Gastrocnemius medialis (tissue), 4 donors: ENCODE data around the gene PTP4A1. TPM values are rescaled to one million over a fixed set of nuclear protein-coding genes. Genes with fewer than 3 reads are reported as not detected.

ENCODE experiments used
- ATAC-seq, 2 donors: fragments of 150-250 bp; one replicate each; pipeline ENCODE4 v1.9.1; 2016
- DNase-seq, 2 donors: peaks; one replicate each; pipeline ENCODE4 v3.0.0-alpha.2; 2019
- H3K27ac ChIP-seq, 4 donors: fragments of 200-600 bp; sonication (generic); 1 replicate in 1 of 4; 2 replicates in 3 of 4; pipeline ENCODE4 v1.5.1; 2016 to 2018; ENCODE audit warnings: mild to moderate bottlenecking in 2 of 4, moderate library complexity in 1 of 4
- H3K27me3 ChIP-seq, 3 donors: fragments of 200-600 bp; sonication (generic) in 2 of 3; 1 replicate in 1 of 3; 2 replicates in 2 of 3; pipeline versions ENCODE4 v1.5.1 to v1.6.0; 2016 to 2019; ENCODE audit warnings: mild to moderate bottlenecking in 1 of 3, moderate library complexity in 1 of 3
- H3K36me3 ChIP-seq, 2 donors: fragments of 200-600 bp; sonication (generic) in 1 of 2; one replicate each; pipeline ENCODE4 v1.5.1; 2017 to 2018
- H3K4me1 ChIP-seq, 2 donors: fragments of 200-600 bp; sonication (generic) in 1 of 2; one replicate each; pipeline ENCODE4 v1.5.1; 2016 to 2017; ENCODE audit warnings: mild to moderate bottlenecking in 2 of 2
- H3K4me3 ChIP-seq, 4 donors: fragments of 200-600 bp; sonication (generic) in 3 of 4; 1 replicate in 1 of 4; 2 replicates in 3 of 4; pipeline ENCODE4 v1.5.1; 2016 to 2019; ENCODE audit warnings: mild to moderate bottlenecking in 2 of 4
- H3K9me3 ChIP-seq, 3 donors: fragments of 200-600 bp; sonication (generic) in 2 of 3; 1 replicate in 1 of 3; 2 replicates in 2 of 3; pipeline ENCODE4 v1.5.1; 2016 to 2019
- CTCF ChIP-seq, 5 experiments: fragments of 450-650 bp in 3 of 5; fragments of 200-600 bp in 2 of 5; sonication (generic) in 2 of 5; IDR thresholded peaks in 4 of 5; conservative IDR thresholded peaks in 1 of 5; 1 replicate in 4 of 5; 2 replicates in 1 of 5; pipeline ENCODE4 v1.5.1; 2016 to 2019; ENCODE audit warnings: antibody characterized with exemption in 5 of 5, mild to moderate bottlenecking in 3 of 5, moderate library complexity in 3 of 5
- POLR2A ChIP-seq, 2 donors: fragments of 450-650 bp; IDR thresholded peaks; one replicate each; pipeline ENCODE4 v1.6.1; 2017; ENCODE audit warnings: antibody characterized with exemption in 2 of 2, mild to moderate bottlenecking in 2 of 2, moderate library complexity in 2 of 2
- in situ Hi-C, 4 donors: fragments of 200-750 bp; cut with MboI; loops; one replicate each; pipeline versions ENCODE4 v1.15.0 to v1.8.0; 2017; ENCODE audit warnings: low sequenced_read_pairs in 4 of 4
- intact Hi-C: fragments of 100-400 bp; cut with DNase I; formaldehyde crosslinking; loops from one replicate; pipeline ENCODE4 v1.15.1; 2023; ENCODE audit warnings: low total_unique reads
- total RNA-seq, 4 donors: library from RNA; depleted of rRNA; stranded (reverse); fragments of >200 nt; gene quantifications; one replicate each; pipeline versions ENCODE4 v1.1.0 to v1.2.3, GENCODE V29; 2016

Gene PTP4A1
- total RNA-seq, 4 donors from 2014 or later = 30.6 to 256 (median 90.8) TPM

- Histone ChIP-seq H3K27me3 (no peaks in the 10 kb centered on the region), H3K9me3 (no peaks in the 10 kb centered on the region), H3K4me3 (peak overlapping the region; percentile 56 to 63 (median 62)), H3K4me1 (peaks cover 5% of the 10 kb centered on the region in 2 donors), H3K27ac (no peak overlapping the region), H3K36me3 (no peaks in the 10 kb centered on the region)
- intact Hi-C loops = loop anchor here (1.0 to 5.0 kb wide), 3 partner anchors 39 to 245 kb away; partner anchors contain the start of gene PHF3
- in situ Hi-C loops = loop anchor here in 3 of 4 donors (5.0 to 10.0 kb wide), 3 partner anchors 164 to 246 kb away; no protein-coding TSS in a partner anchor
- ATAC-seq (peak; percentile 91 to 97), DNase-seq (peak; percentile 31 to 51)
- no peak for TF ChIP-seq POLR2A (IDR thresholded peaks at IDR 0.05)
- TF ChIP-seq CTCF (IDR thresholded peaks at IDR 0.05 in 4 of 5, conservative IDR thresholded peaks at IDR 0.05 in 1 of 5) = peak; percentile 77 to 89 (median 83)
These were observed 26.1 kb downstream of the PTP4A1 start for GRCh38 chr6:63598049-63599036.

DNA sequence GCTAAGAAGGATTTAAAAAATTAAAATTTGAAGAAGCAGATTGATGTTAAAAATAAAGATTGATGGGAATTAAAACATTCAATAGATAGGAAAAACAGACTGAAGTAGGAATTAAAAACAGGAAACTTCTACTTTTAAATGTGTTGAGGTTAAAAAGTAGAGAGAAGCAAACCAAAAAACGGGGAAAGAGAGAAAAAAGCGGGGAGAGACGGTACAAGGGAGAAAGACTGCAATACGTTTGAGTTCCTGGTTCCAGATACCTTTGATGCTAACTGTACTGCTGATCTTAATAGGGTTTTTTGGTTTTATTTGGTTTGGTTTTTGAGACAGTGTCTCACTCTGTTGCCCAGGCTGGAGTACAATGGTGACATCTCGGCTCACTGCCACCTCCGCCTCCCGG, 27.0 kb downstream of the PTP4A1 start:
- in situ Hi-C loops = loop anchor here in 3 of 4 donors (5.0 to 10.0 kb wide), 3 partner anchors 163 to 247 kb away; no protein-coding TSS in a partner anchor
- TF ChIP-seq CTCF (IDR thresholded peaks at IDR 0.05 in 4 of 5, conservative IDR thresholded peaks at IDR 0.05 in 1 of 5) (no peak), POLR2A (IDR thresholded peaks at IDR 0.05) (no peak)
- DNase-seq (no peak), ATAC-seq (no peak)
- intact Hi-C loops = loop anchor here (5.0 kb wide), 1 partner anchor 38 kb away; the partner anchor contains the start of gene PHF3
- Histone ChIP-seq H3K9me3 (no peaks in the 10 kb centered on the region), H3K4me3 (no peak overlapping the region), H3K27me3 (no peaks in the 10 kb centered on the region), H3K36me3 (no peaks in the 10 kb centered on the region), H3K4me1 (peaks cover 5% of the 10 kb centered on the region in 2 donors), H3K27ac (no peak overlapping the region)

DNA sequence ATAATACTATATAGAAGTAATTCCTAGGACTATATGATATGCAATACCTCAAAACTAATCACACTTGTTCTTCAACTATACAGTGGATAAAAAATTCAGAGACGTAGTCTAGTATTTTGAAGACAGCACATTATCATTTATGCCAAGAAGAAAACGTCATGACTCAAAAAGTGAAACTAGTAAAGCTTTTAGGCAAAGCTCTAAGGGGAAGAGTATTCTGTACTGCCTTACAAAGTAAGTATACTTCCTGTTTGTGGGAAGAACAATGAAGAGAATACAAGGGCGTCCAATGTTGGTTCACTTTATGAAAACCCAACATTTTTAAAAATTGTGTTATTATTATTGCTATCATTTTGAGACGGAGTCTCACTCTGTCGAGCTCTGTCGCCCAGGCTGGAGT, 27.9 kb downstream of the PTP4A1 start:
- Histone ChIP-seq H3K4me1 (peaks cover 5% of the 10 kb centered on the region in 2 donors), H3K9me3 (no peaks in the 10 kb centered on the region), H3K27me3 (no peaks in the 10 kb centered on the region), H3K4me3 (no peak overlapping the region), H3K27ac (no peak overlapping the region), H3K36me3 (no peaks in the 10 kb centered on the region)
- in situ Hi-C loops = loop anchor here in 2 of 4 donors (5.0 to 10.0 kb wide), 2 partner anchors 145 to 162 kb away; no protein-coding TSS in a partner anchor
- TF ChIP-seq CTCF (IDR thresholded peaks at IDR 0.05 in 4 of 5, conservative IDR thresholded peaks at IDR 0.05 in 1 of 5) (no peak), POLR2A (IDR thresholded peaks at IDR 0.05) (no peak)
- ATAC-seq = no peak
- intact Hi-C loops = no loop called here
- DNase-seq = no peak

DNA sequence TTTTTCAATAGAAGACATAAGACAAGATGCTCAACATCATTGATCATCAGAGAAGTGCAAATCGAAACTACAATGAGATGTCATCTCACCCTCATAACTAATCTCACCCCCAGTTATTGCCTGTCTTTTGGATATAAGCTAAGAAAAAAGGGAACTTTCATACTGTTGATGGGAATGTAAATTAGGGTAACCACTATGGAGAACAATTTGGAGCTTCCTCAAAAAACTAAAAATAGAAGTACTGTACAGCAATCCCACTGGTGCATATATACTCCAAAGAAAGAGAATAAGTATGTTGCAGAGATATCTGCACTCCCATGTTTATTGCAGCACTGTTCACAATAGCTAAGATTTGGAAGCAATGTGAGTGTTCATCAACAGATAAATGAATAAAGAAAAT, 37.0 kb downstream of the PTP4A1 start:
- ATAC-seq (no peak), DNase-seq (no peak)
- in situ Hi-C loops (loop anchor here in 1 of 4 donors (10.0 kb wide), 1 partner anchor 136 kb away; no protein-coding TSS in a partner anchor), intact Hi-C loops (no loop called here)
- Histone ChIP-seq H3K27me3 (no peaks in the 10 kb centered on the region), H3K4me1 (no peaks in the 10 kb centered on the region), H3K9me3 (no peaks in the 10 kb centered on the region), H3K27ac (no peak overlapping the region), H3K36me3 (no peaks in the 10 kb centered on the region), H3K4me3 (no peak overlapping the region)
- TF ChIP-seq POLR2A (IDR thresholded peaks at IDR 0.05) (no peak), CTCF (IDR thresholded peaks at IDR 0.05 in 4 of 5, conservative IDR thresholded peaks at IDR 0.05 in 1 of 5) (no peak)
